Measurements from ENCODE around the gene DRD3.

DRD3 gene

GRCh38 chr3:114093596-114093995 is 85.3 kb downstream of the DRD3 start:
- Histone ChIP-seq H3K4me3 (replicated peaks; ENCODE audit: insufficient read depth, low read length) (no peak overlapping the region), H3K27me3 (ENCODE audit: insufficient read depth, poor library complexity, severe bottlenecking) (no peaks in the 10 kb centered on the region), H3K27ac (replicated peaks) (no peak overlapping the region)
- TF ChIP-seq, protein P1, sequence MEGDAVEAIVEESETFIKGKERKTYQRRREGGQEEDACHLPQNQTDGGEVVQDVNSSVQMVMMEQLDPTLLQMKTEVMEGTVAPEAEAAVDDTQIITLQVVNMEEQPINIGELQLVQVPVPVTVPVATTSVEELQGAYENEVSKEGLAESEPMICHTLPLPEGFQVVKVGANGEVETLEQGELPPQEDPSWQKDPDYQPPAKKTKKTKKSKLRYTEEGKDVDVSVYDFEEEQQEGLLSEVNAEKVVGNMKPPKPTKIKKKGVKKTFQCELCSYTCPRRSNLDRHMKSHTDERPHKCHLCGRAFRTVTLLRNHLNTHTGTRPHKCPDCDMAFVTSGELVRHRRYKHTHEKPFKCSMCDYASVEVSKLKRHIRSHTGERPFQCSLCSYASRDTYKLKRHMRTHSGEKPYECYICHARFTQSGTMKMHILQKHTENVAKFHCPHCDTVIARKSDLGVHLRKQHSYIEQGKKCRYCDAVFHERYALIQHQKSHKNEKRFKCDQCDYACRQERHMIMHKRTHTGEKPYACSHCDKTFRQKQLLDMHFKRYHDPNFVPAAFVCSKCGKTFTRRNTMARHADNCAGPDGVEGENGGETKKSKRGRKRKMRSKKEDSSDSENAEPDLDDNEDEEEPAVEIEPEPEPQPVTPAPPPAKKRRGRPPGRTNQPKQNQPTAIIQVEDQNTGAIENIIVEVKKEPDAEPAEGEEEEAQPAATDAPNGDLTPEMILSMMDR (IDR thresholded peaks at IDR 0.05; ENCODE audit: insufficient read depth, low read length) = no peak
- TF ChIP-seq, protein P2, sequence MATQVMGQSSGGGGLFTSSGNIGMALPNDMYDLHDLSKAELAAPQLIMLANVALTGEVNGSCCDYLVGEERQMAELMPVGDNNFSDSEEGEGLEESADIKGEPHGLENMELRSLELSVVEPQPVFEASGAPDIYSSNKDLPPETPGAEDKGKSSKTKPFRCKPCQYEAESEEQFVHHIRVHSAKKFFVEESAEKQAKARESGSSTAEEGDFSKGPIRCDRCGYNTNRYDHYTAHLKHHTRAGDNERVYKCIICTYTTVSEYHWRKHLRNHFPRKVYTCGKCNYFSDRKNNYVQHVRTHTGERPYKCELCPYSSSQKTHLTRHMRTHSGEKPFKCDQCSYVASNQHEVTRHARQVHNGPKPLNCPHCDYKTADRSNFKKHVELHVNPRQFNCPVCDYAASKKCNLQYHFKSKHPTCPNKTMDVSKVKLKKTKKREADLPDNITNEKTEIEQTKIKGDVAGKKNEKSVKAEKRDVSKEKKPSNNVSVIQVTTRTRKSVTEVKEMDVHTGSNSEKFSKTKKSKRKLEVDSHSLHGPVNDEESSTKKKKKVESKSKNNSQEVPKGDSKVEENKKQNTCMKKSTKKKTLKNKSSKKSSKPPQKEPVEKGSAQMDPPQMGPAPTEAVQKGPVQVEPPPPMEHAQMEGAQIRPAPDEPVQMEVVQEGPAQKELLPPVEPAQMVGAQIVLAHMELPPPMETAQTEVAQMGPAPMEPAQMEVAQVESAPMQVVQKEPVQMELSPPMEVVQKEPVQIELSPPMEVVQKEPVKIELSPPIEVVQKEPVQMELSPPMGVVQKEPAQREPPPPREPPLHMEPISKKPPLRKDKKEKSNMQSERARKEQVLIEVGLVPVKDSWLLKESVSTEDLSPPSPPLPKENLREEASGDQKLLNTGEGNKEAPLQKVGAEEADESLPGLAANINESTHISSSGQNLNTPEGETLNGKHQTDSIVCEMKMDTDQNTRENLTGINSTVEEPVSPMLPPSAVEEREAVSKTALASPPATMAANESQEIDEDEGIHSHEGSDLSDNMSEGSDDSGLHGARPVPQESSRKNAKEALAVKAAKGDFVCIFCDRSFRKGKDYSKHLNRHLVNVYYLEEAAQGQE (IDR thresholded peaks at IDR 0.05; ENCODE audit: insufficient replicate concordance, low read depth) = no peak
- TF ChIP-seq GABPA (IDR thresholded peaks at IDR 0.05; ENCODE audit: low read depth) (no peak), POLR2AphosphoS5 (IDR thresholded peaks at IDR 0.05; ENCODE audit: low read depth) (no peak)
- DNase-seq (ENCODE audit: low read depth in 1 of 2, low spot score in 1 of 2) = peak; percentile 28 to 45

DNA sequence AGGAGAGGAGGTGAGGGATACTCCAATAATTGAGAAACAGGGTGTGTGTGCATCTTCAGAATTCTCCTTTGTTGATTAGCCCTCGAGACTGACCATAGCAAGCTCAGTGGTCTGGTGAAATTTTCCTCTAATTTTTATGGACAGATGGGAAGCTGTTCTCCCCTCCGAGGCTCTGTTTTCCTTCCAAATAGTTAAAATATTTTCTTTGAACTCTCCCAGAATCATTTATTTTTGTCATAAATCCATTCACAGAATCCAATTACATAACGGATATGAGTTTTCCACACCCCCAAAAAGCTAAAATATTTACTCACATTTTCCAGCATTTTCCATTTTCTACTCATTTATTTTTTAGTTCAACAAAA is 85.9 kb downstream of the DRD3 start:
- H3K27me3 ChIP-seq (ENCODE audit: insufficient read depth, poor library complexity, severe bottlenecking) = no peaks in the 10 kb centered on the region
- TF ChIP-seq SPI1 (IDR thresholded peaks at IDR 0.05; ENCODE audit: borderline replicate concordance, low read depth) = no peak
- no peak for TF ChIP-seq POLR2AphosphoS5 (IDR thresholded peaks at IDR 0.05; ENCODE audit: low read depth)
- TF ChIP-seq GABPA (IDR thresholded peaks at IDR 0.05; ENCODE audit: low read depth) = no peak
- TF ChIP-seq, protein P1 (IDR thresholded peaks at IDR 0.05; ENCODE audit: insufficient read depth, low read length) = no peak
- TF ChIP-seq, protein P2 (IDR thresholded peaks at IDR 0.05; ENCODE audit: insufficient replicate concordance, low read depth) = no peak
- no peak overlapping the region for H3K4me3 ChIP-seq (replicated peaks; ENCODE audit: insufficient read depth, low read length)
- DNase-seq (ENCODE audit: low read depth in 1 of 2, low spot score in 1 of 2) = no peak
- H3K27ac ChIP-seq (replicated peaks) = peak overlapping the region; percentile 73

DNA sequence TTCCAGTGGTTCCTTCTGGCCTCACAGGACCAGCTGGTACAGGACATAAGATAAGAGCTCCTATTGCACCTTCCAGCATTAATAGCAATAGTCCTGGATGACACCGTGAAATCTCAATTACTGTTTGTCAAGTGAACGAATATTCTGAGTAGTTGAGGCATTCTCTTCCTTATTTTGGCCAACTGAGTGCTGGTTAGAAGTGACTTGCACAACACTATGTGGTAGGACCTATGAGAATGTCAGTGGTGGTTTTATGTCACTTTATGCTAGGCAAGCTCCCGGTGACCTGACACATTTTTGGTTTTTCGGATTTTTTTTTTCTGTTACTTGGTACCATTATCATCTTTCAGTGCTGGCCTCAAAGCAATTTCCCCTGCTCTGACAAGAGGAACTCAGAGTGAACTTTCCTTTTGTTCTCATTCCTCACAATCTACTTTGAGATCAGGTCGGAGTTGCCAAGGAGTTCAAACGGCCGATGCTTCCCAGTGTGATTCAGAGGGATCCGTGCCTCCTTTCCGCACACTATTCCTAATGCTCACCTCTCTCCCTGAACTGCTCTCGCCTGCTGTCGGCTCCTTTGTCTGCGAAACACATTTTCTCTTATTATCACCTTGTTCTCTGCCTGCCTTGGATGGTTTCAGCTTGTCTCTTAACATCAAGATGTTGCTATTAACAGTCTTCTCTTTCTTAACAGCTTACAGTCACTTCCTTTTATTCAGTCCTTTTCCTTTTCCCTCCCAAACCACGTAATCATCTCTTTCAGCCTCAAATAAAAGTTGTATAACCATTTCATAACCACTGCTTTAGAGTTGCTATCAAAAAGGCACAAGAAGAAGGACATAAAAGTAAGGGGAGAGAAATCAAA is 86.5 kb downstream of the DRD3 start:
- Histone ChIP-seq H3K27ac (replicated peaks) (peak overlapping the region; percentile 73), H3K27me3 (ENCODE audit: insufficient read depth, poor library complexity, severe bottlenecking) (no peaks in the 10 kb centered on the region), H3K4me3 (replicated peaks; ENCODE audit: insufficient read depth, low read length) (peak overlapping the region; percentile 34)
- TF ChIP-seq GABPA (IDR thresholded peaks at IDR 0.05; ENCODE audit: low read depth) = no peak
- TF ChIP-seq, protein P2 (IDR thresholded peaks at IDR 0.05; ENCODE audit: insufficient replicate concordance, low read depth) = no peak
- no peak for TF ChIP-seq POLR2AphosphoS5 (IDR thresholded peaks at IDR 0.05; ENCODE audit: low read depth)
- TF ChIP-seq, protein P1 (IDR thresholded peaks at IDR 0.05; ENCODE audit: insufficient read depth, low read length) = no peak
- peak; percentile 79 for TF ChIP-seq SPI1 (IDR thresholded peaks at IDR 0.05; ENCODE audit: borderline replicate concordance, low read depth)
- peak; percentile 28 to 60 for DNase-seq (ENCODE audit: low read depth in 1 of 2, low spot score in 1 of 2)
